ENCODE results near the gene DAW1. TPM values are rescaled to one million over a fixed set of nuclear protein-coding genes. Genes with fewer than 3 reads are reported as not detected.

DAW1 gene
- total RNA-seq, 2 experiments from 2014 or later, result not detected

- DNase-seq, result peak; percentile 76
- no peak overlapping the region for H3K27ac Mint-ChIP-seq
- H3K9me3 Mint-ChIP-seq, result no peaks in the 10 kb centered on the region
- TF ChIP-seq, protein P1, sequence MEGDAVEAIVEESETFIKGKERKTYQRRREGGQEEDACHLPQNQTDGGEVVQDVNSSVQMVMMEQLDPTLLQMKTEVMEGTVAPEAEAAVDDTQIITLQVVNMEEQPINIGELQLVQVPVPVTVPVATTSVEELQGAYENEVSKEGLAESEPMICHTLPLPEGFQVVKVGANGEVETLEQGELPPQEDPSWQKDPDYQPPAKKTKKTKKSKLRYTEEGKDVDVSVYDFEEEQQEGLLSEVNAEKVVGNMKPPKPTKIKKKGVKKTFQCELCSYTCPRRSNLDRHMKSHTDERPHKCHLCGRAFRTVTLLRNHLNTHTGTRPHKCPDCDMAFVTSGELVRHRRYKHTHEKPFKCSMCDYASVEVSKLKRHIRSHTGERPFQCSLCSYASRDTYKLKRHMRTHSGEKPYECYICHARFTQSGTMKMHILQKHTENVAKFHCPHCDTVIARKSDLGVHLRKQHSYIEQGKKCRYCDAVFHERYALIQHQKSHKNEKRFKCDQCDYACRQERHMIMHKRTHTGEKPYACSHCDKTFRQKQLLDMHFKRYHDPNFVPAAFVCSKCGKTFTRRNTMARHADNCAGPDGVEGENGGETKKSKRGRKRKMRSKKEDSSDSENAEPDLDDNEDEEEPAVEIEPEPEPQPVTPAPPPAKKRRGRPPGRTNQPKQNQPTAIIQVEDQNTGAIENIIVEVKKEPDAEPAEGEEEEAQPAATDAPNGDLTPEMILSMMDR (IDR thresholded peaks at IDR 0.05), result peak; percentile 76
- POLR2A ChIA-PET, result no interaction called here
- H3K4me3 Mint-ChIP-seq, result no peak overlapping the region
- H3K4me1 Mint-ChIP-seq (ENCODE audit: low read depth), result no peaks in the 10 kb centered on the region
- no peaks in the 10 kb centered on the region for H3K36me3 Mint-ChIP-seq (ENCODE audit: low read depth)
- CTCF ChIA-PET, result interaction anchor here (1.9 kb wide), 1 partner anchor 11 kb away, joined by 6 read pairs; no protein-coding TSS in a partner anchor
- intact Hi-C loops (cut with micrococcal nuclease), result loop anchor here (5.0 kb wide), 1 partner anchor 227 kb away; no protein-coding TSS in a partner anchor
- H3K27me3 Mint-ChIP-seq, result peaks cover 6% of the 10 kb centered on the region
- ATAC-seq, result peak; percentile 79
Observed at GRCh38 chr2:227884511-227884947, 13.1 kb downstream of the DAW1 start.

DNA sequence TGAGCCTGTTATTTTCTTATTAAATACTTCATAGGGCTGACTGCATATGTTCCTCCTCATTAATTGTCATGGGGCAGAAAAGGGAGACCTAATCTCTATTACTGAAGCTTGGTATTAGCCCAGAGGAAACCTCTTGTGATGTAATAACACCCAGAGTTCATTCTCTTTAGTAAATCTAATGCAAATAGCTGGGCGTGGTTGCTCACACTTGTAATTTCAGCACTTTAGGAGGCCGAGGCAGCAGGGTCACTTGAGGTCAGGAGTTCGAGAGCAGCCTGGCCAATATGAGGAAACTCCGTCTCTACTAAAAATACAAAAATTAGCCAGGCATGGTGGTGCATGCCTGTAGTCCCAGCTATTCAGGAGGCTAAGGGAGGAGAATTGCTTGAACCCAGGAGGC lies 14.7 kb downstream of the DAW1 start:
- H3K27ac Mint-ChIP-seq, result no peak overlapping the region
- TF ChIP-seq, protein P1 (IDR thresholded peaks at IDR 0.05), result no peak
- no peaks in the 10 kb centered on the region for H3K4me1 Mint-ChIP-seq (ENCODE audit: low read depth)
- H3K27me3 Mint-ChIP-seq, result peaks cover 6% of the 10 kb centered on the region
- intact Hi-C loops (cut with micrococcal nuclease), result no loop called here
- ATAC-seq (no peak), DNase-seq (no peak)
- CTCF ChIA-PET, result interaction anchor here (1.9 kb wide), 1 partner anchor 13 kb away, joined by 6 read pairs; no protein-coding TSS in a partner anchor
- H3K9me3 Mint-ChIP-seq, result no peaks in the 10 kb centered on the region
- H3K36me3 Mint-ChIP-seq (ENCODE audit: low read depth), result no peaks in the 10 kb centered on the region
- no peak overlapping the region for H3K4me3 Mint-ChIP-seq
- POLR2A ChIA-PET, result no interaction called here

DNA sequence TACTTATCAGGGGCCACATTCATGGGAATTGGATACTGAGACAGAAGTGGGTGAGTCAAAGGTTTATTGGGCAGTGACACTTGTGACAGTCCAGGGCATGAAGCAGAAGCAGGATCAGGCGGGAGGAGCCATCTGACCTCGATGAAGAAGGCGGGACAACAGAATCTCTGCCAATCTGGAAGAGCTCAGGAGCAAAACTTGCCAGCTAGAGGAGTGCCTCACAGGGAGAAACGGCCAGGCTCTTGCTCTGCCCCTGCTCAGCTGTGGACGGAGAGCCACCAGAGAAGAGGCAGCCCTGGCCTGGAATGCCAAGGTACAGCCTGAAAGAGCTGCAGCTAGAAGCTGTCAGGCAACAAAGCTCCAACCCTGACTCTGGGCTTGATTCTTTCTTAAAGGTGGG lies 16.9 kb downstream of the DAW1 start:
- no peaks in the 10 kb centered on the region for H3K4me1 Mint-ChIP-seq (ENCODE audit: low read depth)
- H3K4me3 Mint-ChIP-seq, result no peak overlapping the region
- ChIA-PET POLR2A (no interaction called here), CTCF (interaction anchor here (1.1 to 1.7 kb wide), 3 partner anchors 9 to 229 kb away, joined by 3 to 5 read pairs (median 4); partner anchors contain the start of gene DAW1)
- no peaks in the 10 kb centered on the region for H3K36me3 Mint-ChIP-seq (ENCODE audit: low read depth)
- TF ChIP-seq, protein P1 (IDR thresholded peaks at IDR 0.05), result no peak
- H3K27ac Mint-ChIP-seq, result no peak overlapping the region
- DNase-seq (no peak), ATAC-seq (no peak)
- intact Hi-C loops (cut with micrococcal nuclease), result no loop called here
- no peaks in the 10 kb centered on the region for H3K9me3 Mint-ChIP-seq
- peaks cover 4% of the 10 kb centered on the region for H3K27me3 Mint-ChIP-seq

DNA sequence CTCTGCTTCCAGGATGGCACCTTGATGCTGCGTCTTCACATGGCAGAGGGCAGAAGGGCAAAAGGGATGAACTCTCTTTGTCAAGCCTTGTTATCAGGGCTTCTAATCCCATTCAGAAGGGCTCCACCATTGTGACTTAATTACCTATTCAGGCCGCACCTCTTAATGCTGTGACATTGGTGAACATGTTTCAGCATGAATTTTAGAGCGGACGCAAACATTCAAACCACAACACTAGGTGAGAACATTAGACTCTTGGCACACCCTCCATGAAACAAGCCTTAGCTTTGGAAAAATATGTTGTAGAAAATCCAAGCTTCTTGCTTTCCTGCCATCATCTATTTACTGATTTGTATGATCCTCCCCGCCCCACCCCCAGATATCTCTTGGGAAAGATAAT lies 17.9 kb downstream of the DAW1 start:
- intact Hi-C loops (cut with micrococcal nuclease), result no loop called here
- H3K9me3 Mint-ChIP-seq, result no peaks in the 10 kb centered on the region

DNA sequence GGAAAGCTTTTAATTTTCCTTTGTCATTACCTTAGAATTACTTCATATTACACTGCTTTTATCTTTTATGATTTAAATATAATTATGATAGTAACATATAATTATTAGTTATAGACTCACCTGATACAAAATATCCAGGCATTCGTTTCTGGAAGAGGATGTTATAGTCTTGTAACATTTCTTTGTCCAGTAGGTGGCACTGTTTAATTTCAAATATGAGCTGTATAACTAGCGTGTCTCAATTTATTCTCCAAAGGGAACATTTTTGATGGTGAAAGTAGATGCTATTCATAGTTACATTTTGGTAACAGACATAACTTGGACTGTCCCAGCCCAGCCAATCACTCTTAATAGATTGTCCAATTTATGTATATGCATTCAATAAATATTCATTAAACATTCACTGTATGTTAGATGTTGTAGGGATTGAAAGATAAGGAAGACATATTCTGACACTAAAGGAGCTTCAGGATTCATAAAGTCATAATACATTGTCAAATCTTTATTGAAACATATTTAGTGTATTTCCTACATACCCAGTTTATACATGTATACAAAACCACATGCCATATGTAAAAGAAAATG lies 19.2 kb downstream of the DAW1 start:
- no peak for ATAC-seq
- H3K27ac Mint-ChIP-seq, result no peak overlapping the region

More for the DNA sequence above, 17.9 kb downstream of the DAW1 start:
- ATAC-seq (no peak), DNase-seq (no peak)
- H3K4me3 Mint-ChIP-seq, result no peak overlapping the region
- no peak overlapping the region for H3K27ac Mint-ChIP-seq
- ChIA-PET CTCF (interaction anchor here (0.7 to 2.5 kb wide), 9 partner anchors 10 to 1384 kb away, joined by 3 to 15 read pairs (median 4); partner anchors contain the start of gene DAW1), POLR2A (no interaction called here)
- TF ChIP-seq, protein P1 (IDR thresholded peaks at IDR 0.05), result no peak
- no peaks in the 10 kb centered on the region for H3K4me1 Mint-ChIP-seq (ENCODE audit: low read depth)
- no peaks in the 10 kb centered on the region for H3K36me3 Mint-ChIP-seq (ENCODE audit: low read depth)
- H3K27me3 Mint-ChIP-seq, result peaks cover under 1% of the 10 kb centered on the region

More for the DNA sequence above, 19.2 kb downstream of the DAW1 start:
- TF ChIP-seq, protein P1 (IDR thresholded peaks at IDR 0.05), result peak; percentile 75
- Mint-ChIP-seq H3K27me3 (peaks cover 1% of the 10 kb centered on the region), H3K4me1 (ENCODE audit: low read depth) (no peaks in the 10 kb centered on the region), H3K36me3 (ENCODE audit: low read depth) (no peaks in the 10 kb centered on the region), H3K9me3 (no peaks in the 10 kb centered on the region), H3K4me3 (no peak overlapping the region)
- intact Hi-C loops (cut with micrococcal nuclease), result no loop called here
- DNase-seq, result no peak
- CTCF ChIA-PET, result interaction anchor here (0.7 to 2.5 kb wide), 22 partner anchors 9 to 1696 kb away, joined by 3 to 15 read pairs (median 4); partner anchors contain the start of gene DAW1
- POLR2A ChIA-PET, result no interaction called here
